IPS DF 19.7 (cell line): ENCODE results near the gene SP9.

Experiments
- DNase-seq: peaks from one replicate; pipeline ENCODE4 v3.0.0-alpha.2; 2013; ENCODE audit warnings: low read depth, low spot score

The SP9 gene

GRCh38 chr2:174334781-174335251 lies at the start of gene SP9:
Gene SP9, plus strand, starts transcription at chr2:174334954. Its CDS starts 139 bp downstream, at chr2:174335093.
- DNase-seq: no peak

- DNase-seq: no peak
Observed at GRCh38 chr2:174286172-174286571, 48.6 kb upstream of the SP9 start.

GRCh38 chr2:174292908-174293307 lies 41.8 kb upstream of the SP9 start:
- DNase-seq: no peak

GRCh38 chr2:174300114-174300513 lies 34.6 kb upstream of the SP9 start:
- no peak for DNase-seq

GRCh38 chr2:174312581-174313234 lies 22.0 kb upstream of the SP9 start:
- no peak for DNase-seq

GRCh38 chr2:174322149-174322548 lies 12.6 kb upstream of the SP9 start:
- DNase-seq: no peak

GRCh38 chr2:174322746-174323145 lies 12.0 kb upstream of the SP9 start:
- DNase-seq: no peak

- no peak for DNase-seq
Observed at GRCh38 chr2:174324530-174324929, 10.2 kb upstream of the SP9 start.

GRCh38 chr2:174325373-174326160 lies 9.2 kb upstream of the SP9 start:
- no peak for DNase-seq

- no peak for DNase-seq
Observed at GRCh38 chr2:174326161-174327020, 8.4 kb upstream of the SP9 start.

GRCh38 chr2:174327021-174327840 lies 7.5 kb upstream of the SP9 start:
- no peak for DNase-seq

- DNase-seq: no peak
Observed at GRCh38 chr2:174327841-174328113, 7.0 kb upstream of the SP9 start.

GRCh38 chr2:174328114-174328960 lies 6.4 kb upstream of the SP9 start:
- DNase-seq: no peak

- DNase-seq: no peak
Observed at GRCh38 chr2:174328961-174329715, 5.6 kb upstream of the SP9 start.

- DNase-seq: no peak
Observed at GRCh38 chr2:174330945-174331594, 3.7 kb upstream of the SP9 start.

- no peak for DNase-seq
Observed at GRCh38 chr2:174331595-174332216, 3.0 kb upstream of the SP9 start.

GRCh38 chr2:174332217-174332963 lies 2.4 kb upstream of the SP9 start:
- DNase-seq: no peak

GRCh38 chr2:174333017-174333371 lies 1.8 kb upstream of the SP9 start:
- DNase-seq: no peak
